GM21786 (cell line): ENCODE results near the gene ASB3.
"Not testable (repeated sequence)": the region's sequence is repeated elsewhere in the genome, so short reads cannot be mapped to it uniquely, and the experiment has no call there.

Experiments used
- ATAC-seq: cut with Tn5 transposase; IDR thresholded peaks from one replicate; pipeline ENCODE4 v1.9.1; 2021; ENCODE audit not compliant: unreplicated experiment

Gene ASB3

GRCh38 chr2:53658474-53658873, 128.3 kb downstream of the ASB3 start:
- not testable (repeated sequence) for ATAC-seq

- no peak for ATAC-seq
Observed at GRCh38 chr2:53655256-53655655, 131.5 kb downstream of the ASB3 start.

- ATAC-seq, result no peak
Observed at GRCh38 chr2:53654396-53654795, 132.4 kb downstream of the ASB3 start.

- ATAC-seq, result no peak
Observed at GRCh38 chr2:53652131-53652530, 134.6 kb downstream of the ASB3 start.

- no peak for ATAC-seq
Observed at GRCh38 chr2:53646788-53647187, 140.0 kb downstream of the ASB3 start.

GRCh38 chr2:53641290-53641689, 145.5 kb downstream of the ASB3 start:
- no peak for ATAC-seq

- no peak for ATAC-seq
Observed at GRCh38 chr2:53640466-53640865, 146.3 kb downstream of the ASB3 start.

- no peak for ATAC-seq
Observed at GRCh38 chr2:53636596-53636995, 150.2 kb downstream of the ASB3 start.

- no peak for ATAC-seq
Observed at GRCh38 chr2:53636109-53636508, 150.6 kb downstream of the ASB3 start.

GRCh38 chr2:53635694-53636093, 151.1 kb downstream of the ASB3 start:
- ATAC-seq, result no peak

- no peak for ATAC-seq
Observed at GRCh38 chr2:53633441-53633840, 153.3 kb downstream of the ASB3 start.

GRCh38 chr2:53632714-53633113, 154.0 kb downstream of the ASB3 start:
- no peak for ATAC-seq

- no peak for ATAC-seq
Observed at GRCh38 chr2:53632126-53632460, 154.7 kb downstream of the ASB3 start.

GRCh38 chr2:53631313-53632125, 155.2 kb downstream of the ASB3 start:
- no peak for ATAC-seq

GRCh38 chr2:53630026-53630606, 156.6 kb downstream of the ASB3 start:
- no peak for ATAC-seq

- ATAC-seq, result no peak
Observed at GRCh38 chr2:53629501-53629900, 157.3 kb downstream of the ASB3 start.

GRCh38 chr2:53629001-53629400, 157.8 kb downstream of the ASB3 start:
- ATAC-seq, result no peak

GRCh38 chr2:53622141-53622540, 164.6 kb downstream of the ASB3 start:
- ATAC-seq, result no peak

- ATAC-seq, result no peak
Observed at GRCh38 chr2:53620981-53621380, 165.8 kb downstream of the ASB3 start.
